ENCODE data around the gene ZNF469.

Gene ZNF469

GRCh38 chr16:88418869-88419268 is 36.1 kb downstream of the ZNF469 start:
- no peak overlapping the region for H3K4me2 ChIP-seq (ENCODE audit: insufficient read depth, low read length)
- no peaks in the 10 kb centered on the region for H3K36me3 ChIP-seq (ENCODE audit: insufficient read depth, low read length)
- H3K9me3 ChIP-seq (ENCODE audit: insufficient read depth, low read length, severe bottlenecking) = no peaks in the 10 kb centered on the region
- H2AFZ ChIP-seq (ENCODE audit: low read depth, low read length) = no peak overlapping the region
- no peaks in the 10 kb centered on the region for H4K20me1 ChIP-seq (ENCODE audit: insufficient read depth, low read length)
- TF ChIP-seq CTCF (IDR thresholded peaks at IDR 0.05; ENCODE audit: borderline replicate concordance, extremely low read depth, low read length, poor library complexity, severe bottlenecking) (no peak), EZH2 (IDR thresholded peaks at IDR 0.05; ENCODE audit: borderline replicate concordance, low read depth, low read length, severe bottlenecking) (no peak)
- ATAC-seq (ENCODE audit: insufficient read depth, low read depth) = no peak
- DNase-seq = no peak
- H3K27ac ChIP-seq (ENCODE audit: low read length) = no peak overlapping the region
- no peaks in the 10 kb centered on the region for H3K4me1 ChIP-seq (ENCODE audit: insufficient read depth, low read length)
- H3K79me2 ChIP-seq (ENCODE audit: insufficient read depth, low read length) = no peaks in the 10 kb centered on the region
- H3K27me3 ChIP-seq (ENCODE audit: insufficient read depth, low read length, poor library complexity) = no peaks in the 10 kb centered on the region
- no peak overlapping the region for H3K9ac ChIP-seq (ENCODE audit: low read depth, low read length)
- no peak overlapping the region for H3K4me3 ChIP-seq (ENCODE audit: low read depth in 1 of 2, low read length in 2 of 2)

- H3K79me2 ChIP-seq (ENCODE audit: insufficient read depth, low read length) = no peaks in the 10 kb centered on the region
- no peak overlapping the region for H3K4me2 ChIP-seq (ENCODE audit: insufficient read depth, low read length)
- H3K9me3 ChIP-seq (ENCODE audit: insufficient read depth, low read length, severe bottlenecking) = no peaks in the 10 kb centered on the region
- H3K4me1 ChIP-seq (ENCODE audit: insufficient read depth, low read length) = no peaks in the 10 kb centered on the region
- H3K27ac ChIP-seq (ENCODE audit: low read length) = no peak overlapping the region
- no peak for TF ChIP-seq EZH2 (IDR thresholded peaks at IDR 0.05; ENCODE audit: borderline replicate concordance, low read depth, low read length, severe bottlenecking)
- H4K20me1 ChIP-seq (ENCODE audit: insufficient read depth, low read length) = no peaks in the 10 kb centered on the region
- no peak overlapping the region for H3K4me3 ChIP-seq (ENCODE audit: low read depth in 1 of 2, low read length in 2 of 2)
- no peak for ATAC-seq (ENCODE audit: insufficient read depth, low read depth)
- no peak overlapping the region for H3K9ac ChIP-seq (ENCODE audit: low read depth, low read length)
- no peak for DNase-seq
- no peak overlapping the region for H2AFZ ChIP-seq (ENCODE audit: low read depth, low read length)
- H3K36me3 ChIP-seq (ENCODE audit: insufficient read depth, low read length) = no peaks in the 10 kb centered on the region
- no peaks in the 10 kb centered on the region for H3K27me3 ChIP-seq (ENCODE audit: insufficient read depth, low read length, poor library complexity)
Measured at GRCh38 chr16:88419790-88420189, 37.0 kb downstream of the ZNF469 start.

GRCh38 chr16:88420496-88420895 is 37.7 kb downstream of the ZNF469 start:
- TF ChIP-seq EZH2 (IDR thresholded peaks at IDR 0.05; ENCODE audit: borderline replicate concordance, low read depth, low read length, severe bottlenecking) = no peak
- TF ChIP-seq CTCF (IDR thresholded peaks at IDR 0.05; ENCODE audit: borderline replicate concordance, extremely low read depth, low read length, poor library complexity, severe bottlenecking) = no peak
- Histone ChIP-seq H3K4me2 (ENCODE audit: insufficient read depth, low read length) (no peak overlapping the region), H3K4me3 (ENCODE audit: low read depth in 1 of 2, low read length in 2 of 2) (no peak overlapping the region), H3K9ac (ENCODE audit: low read depth, low read length) (no peak overlapping the region), H3K79me2 (ENCODE audit: insufficient read depth, low read length) (no peaks in the 10 kb centered on the region), H3K4me1 (ENCODE audit: insufficient read depth, low read length) (no peaks in the 10 kb centered on the region), H3K9me3 (ENCODE audit: insufficient read depth, low read length, severe bottlenecking) (no peaks in the 10 kb centered on the region), H3K36me3 (ENCODE audit: insufficient read depth, low read length) (no peaks in the 10 kb centered on the region), H4K20me1 (ENCODE audit: insufficient read depth, low read length) (0 out of 2 replicates have a peak, but pooled peaks cover 4% of the 10 kb centered on the region), H3K27me3 (ENCODE audit: insufficient read depth, low read length, poor library complexity) (no peaks in the 10 kb centered on the region), H3K27ac (ENCODE audit: low read length) (no peak overlapping the region), H2AFZ (ENCODE audit: low read depth, low read length) (no peak overlapping the region)
- ATAC-seq (ENCODE audit: insufficient read depth, low read depth) = no peak
- no peak for DNase-seq

- no peaks in the 10 kb centered on the region for H3K27me3 ChIP-seq (ENCODE audit: insufficient read depth, low read length, poor library complexity)
- no peaks in the 10 kb centered on the region for H3K79me2 ChIP-seq (ENCODE audit: insufficient read depth, low read length)
- H3K36me3 ChIP-seq (ENCODE audit: insufficient read depth, low read length) = no peaks in the 10 kb centered on the region
- H3K9me3 ChIP-seq (ENCODE audit: insufficient read depth, low read length, severe bottlenecking) = no peaks in the 10 kb centered on the region
- no peak overlapping the region for H3K9ac ChIP-seq (ENCODE audit: low read depth, low read length)
- DNase-seq (no peak), ATAC-seq (ENCODE audit: insufficient read depth, low read depth) (no peak)
- no peak overlapping the region for H3K27ac ChIP-seq (ENCODE audit: low read length)
- H3K4me3 ChIP-seq (ENCODE audit: low read depth in 1 of 2, low read length in 2 of 2) = no peak overlapping the region
- TF ChIP-seq CTCF (IDR thresholded peaks at IDR 0.05; ENCODE audit: borderline replicate concordance, extremely low read depth, low read length, poor library complexity, severe bottlenecking) = no peak
- TF ChIP-seq EZH2 (IDR thresholded peaks at IDR 0.05; ENCODE audit: borderline replicate concordance, low read depth, low read length, severe bottlenecking) = no peak
- no peak overlapping the region for H3K4me2 ChIP-seq (ENCODE audit: insufficient read depth, low read length)
- 0 out of 2 replicates have a peak, but pooled peaks cover 4% of the 10 kb centered on the region for H4K20me1 ChIP-seq (ENCODE audit: insufficient read depth, low read length)
- no peak overlapping the region for H2AFZ ChIP-seq (ENCODE audit: low read depth, low read length)
- no peaks in the 10 kb centered on the region for H3K4me1 ChIP-seq (ENCODE audit: insufficient read depth, low read length)
Measured at GRCh38 chr16:88421301-88421700, 38.5 kb downstream of the ZNF469 start.
